Measurements from ENCODE around the gene ZNF469.

The ZNF469 gene

DNA sequence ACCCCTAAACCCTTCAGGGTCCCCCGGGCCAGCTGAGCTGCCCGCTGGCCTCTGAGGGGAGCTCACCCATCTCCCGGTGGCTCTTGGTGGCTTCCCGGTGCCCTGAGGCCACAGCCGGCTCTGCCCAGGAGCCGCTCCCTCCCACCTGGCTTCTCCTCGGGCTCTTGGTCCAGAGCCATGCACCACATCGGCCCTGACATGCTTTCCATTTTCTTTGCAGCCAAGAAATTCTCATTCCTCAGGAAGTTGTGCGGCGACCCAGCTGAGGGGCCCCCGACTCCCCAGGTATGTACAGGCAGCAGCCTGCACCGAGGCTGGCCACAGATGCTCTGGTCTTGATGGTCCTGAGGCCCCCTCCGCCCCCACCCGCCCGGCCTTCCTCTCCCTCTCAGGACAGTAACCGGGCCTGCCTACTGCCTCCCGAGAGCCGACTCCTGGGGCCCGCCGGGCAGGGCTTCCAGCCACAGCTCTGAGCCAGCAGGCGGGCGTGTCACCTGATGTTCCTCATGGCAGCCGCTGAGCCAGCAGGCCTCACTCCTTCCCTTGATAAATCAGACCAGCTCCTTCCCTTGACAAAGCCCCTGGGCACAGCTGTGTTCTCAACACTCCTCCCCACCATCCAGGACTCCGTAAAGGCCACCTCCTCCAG lies 42.0 kb downstream of the ZNF469 start:
- H3K79me2 ChIP-seq (ENCODE audit: control insufficient read depth, insufficient read depth, low read length, unreplicated experiment) = no peaks in the 10 kb centered on the region
- no peak overlapping the region for H3K4me3 ChIP-seq (ENCODE audit: low read depth, low read length)
- H3K27ac ChIP-seq (ENCODE audit: low read depth, low read length) = no peak overlapping the region
- H3K4me1 ChIP-seq (ENCODE audit: control insufficient read depth, insufficient read depth, low read length, unreplicated experiment) = no peaks in the 10 kb centered on the region
- H3K36me3 ChIP-seq (ENCODE audit: insufficient read depth, low read length) = no peaks in the 10 kb centered on the region
- H3K27me3 ChIP-seq (ENCODE audit: insufficient read depth, low read length) = no peaks in the 10 kb centered on the region
- no peak overlapping the region for H2AFZ ChIP-seq (ENCODE audit: low read length, unreplicated experiment)

DNA sequence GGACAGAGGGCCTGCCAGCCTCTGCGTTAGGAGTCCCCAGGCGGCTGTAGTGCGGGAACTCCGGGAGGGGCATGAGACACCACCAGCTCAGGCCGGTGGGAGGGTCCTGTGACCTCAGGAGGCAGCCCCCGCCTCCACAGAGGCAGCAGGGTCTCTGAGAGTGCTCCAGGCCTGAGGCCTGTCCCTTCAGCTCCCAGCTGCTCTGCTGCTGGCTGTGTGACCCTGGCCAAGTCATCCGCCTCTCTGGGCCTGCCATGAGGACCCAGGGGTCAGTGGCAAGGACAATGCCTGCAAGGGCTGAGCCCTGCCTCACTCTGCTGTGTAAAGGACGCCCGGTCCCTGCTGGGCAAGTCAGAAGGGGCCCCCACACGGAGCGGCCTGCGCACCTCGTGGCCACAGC lies 43.3 kb downstream of the ZNF469 start:
- H2AFZ ChIP-seq (ENCODE audit: low read length, unreplicated experiment) = no peak overlapping the region
- no peaks in the 10 kb centered on the region for H3K36me3 ChIP-seq (ENCODE audit: insufficient read depth, low read length)
- H3K27ac ChIP-seq (ENCODE audit: low read depth, low read length) = no peak overlapping the region
- no peaks in the 10 kb centered on the region for H3K4me1 ChIP-seq (ENCODE audit: control insufficient read depth, insufficient read depth, low read length, unreplicated experiment)
- no peaks in the 10 kb centered on the region for H3K79me2 ChIP-seq (ENCODE audit: control insufficient read depth, insufficient read depth, low read length, unreplicated experiment)
- H3K27me3 ChIP-seq (ENCODE audit: insufficient read depth, low read length) = no peaks in the 10 kb centered on the region
- no peak overlapping the region for H3K4me3 ChIP-seq (ENCODE audit: low read depth, low read length)

DNA sequence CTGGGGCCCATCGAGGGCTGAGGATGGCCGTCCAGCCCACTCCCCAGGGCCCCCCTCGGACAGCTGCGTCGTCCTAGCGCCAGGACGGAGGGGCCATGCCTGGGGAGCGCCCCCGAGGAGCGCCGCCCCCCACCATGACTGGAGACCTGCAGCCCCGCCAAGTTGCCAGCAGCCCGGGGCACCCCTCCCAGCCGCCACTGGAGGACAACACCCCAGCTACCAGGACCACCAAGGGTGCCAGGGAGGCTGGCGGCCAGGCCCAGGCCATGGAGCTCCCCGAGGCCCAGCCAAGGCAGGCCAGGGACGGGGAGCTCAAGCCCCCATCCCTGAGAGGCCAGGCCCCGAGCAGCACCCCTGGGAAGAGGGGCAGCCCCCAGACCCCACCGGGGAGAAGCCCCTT lies 44.6 kb downstream of the ZNF469 start:
- no peaks in the 10 kb centered on the region for H3K79me2 ChIP-seq (ENCODE audit: control insufficient read depth, insufficient read depth, low read length, unreplicated experiment)

DNA sequence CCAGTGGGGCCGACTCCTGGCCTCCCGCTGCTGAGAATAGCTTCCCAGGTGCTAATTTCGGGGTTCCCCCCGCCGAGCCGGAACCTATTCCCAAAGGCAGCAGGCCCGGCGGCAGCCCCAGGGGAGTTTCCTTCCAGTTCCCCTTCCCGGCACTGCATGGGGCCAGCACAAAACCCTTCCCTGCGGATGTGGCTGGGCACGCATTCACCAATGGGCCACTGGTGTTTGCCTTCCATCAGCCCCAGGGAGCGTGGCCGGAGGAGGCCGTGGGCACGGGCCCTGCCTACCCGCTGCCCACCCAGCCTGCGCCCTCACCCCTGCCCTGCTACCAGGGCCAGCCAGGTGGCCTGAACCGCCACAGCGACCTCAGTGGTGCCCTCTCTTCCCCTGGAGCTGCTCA lies 45.4 kb downstream of the ZNF469 start:
- Histone ChIP-seq H3K27ac (ENCODE audit: low read depth, low read length) (no peak overlapping the region), H3K79me2 (ENCODE audit: control insufficient read depth, insufficient read depth, low read length, unreplicated experiment) (no peaks in the 10 kb centered on the region), H2AFZ (ENCODE audit: low read length, unreplicated experiment) (no peak overlapping the region), H3K36me3 (ENCODE audit: insufficient read depth, low read length) (no peaks in the 10 kb centered on the region), H3K4me3 (ENCODE audit: low read depth, low read length) (no peak overlapping the region), H3K27me3 (ENCODE audit: insufficient read depth, low read length) (no peaks in the 10 kb centered on the region), H3K4me1 (ENCODE audit: control insufficient read depth, insufficient read depth, low read length, unreplicated experiment) (no peaks in the 10 kb centered on the region)

More for the DNA sequence above, 44.6 kb downstream of the ZNF469 start:
- Histone ChIP-seq H3K27me3 (ENCODE audit: insufficient read depth, low read length) (no peaks in the 10 kb centered on the region), H3K4me1 (ENCODE audit: control insufficient read depth, insufficient read depth, low read length, unreplicated experiment) (no peaks in the 10 kb centered on the region), H3K36me3 (ENCODE audit: insufficient read depth, low read length) (no peaks in the 10 kb centered on the region), H3K4me3 (ENCODE audit: low read depth, low read length) (no peak overlapping the region), H2AFZ (ENCODE audit: low read length, unreplicated experiment) (no peak overlapping the region), H3K27ac (ENCODE audit: low read depth, low read length) (no peak overlapping the region)

DNA sequence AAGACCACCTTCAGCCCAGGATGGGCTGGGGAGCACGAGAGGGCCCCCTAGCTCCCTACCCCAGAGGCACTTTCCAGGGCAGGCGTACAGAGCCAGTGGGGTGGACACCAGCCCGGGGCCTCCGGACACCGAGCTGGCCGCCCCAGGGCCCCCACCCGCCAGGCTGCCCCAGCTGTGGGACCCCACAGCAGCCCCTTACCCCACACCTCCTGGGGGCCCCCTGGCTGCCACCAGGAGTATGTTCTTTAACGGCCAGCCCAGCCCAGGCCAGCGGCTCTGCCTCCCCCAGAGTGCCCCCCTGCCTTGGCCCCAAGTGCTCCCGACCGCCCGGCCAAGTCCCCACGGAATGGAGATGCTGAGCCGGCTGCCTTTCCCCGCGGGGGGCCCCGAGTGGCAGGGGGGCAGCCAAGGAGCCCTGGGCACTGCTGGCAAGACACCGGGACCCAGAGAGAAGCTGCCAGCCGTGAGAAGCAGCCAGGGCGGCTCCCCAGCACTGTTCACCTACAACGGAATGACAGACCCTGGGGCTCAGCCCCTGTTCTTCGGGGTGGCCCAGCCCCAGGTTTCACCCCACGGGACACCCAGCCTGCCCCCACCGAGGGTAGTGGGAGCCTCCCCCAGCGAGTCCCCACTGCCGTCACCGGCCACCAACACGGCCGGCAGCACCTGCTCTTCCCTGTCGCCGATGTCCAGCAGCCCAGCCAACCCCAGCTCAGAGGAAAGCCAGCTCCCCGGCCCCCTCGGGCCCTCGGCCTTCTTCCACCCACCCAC lies 46.0 kb downstream of the ZNF469 start:
- Histone ChIP-seq H3K27ac (ENCODE audit: low read depth, low read length) (no peak overlapping the region), H3K4me3 (ENCODE audit: low read depth, low read length) (no peak overlapping the region), H3K27me3 (ENCODE audit: insufficient read depth, low read length) (no peaks in the 10 kb centered on the region), H3K36me3 (ENCODE audit: insufficient read depth, low read length) (no peaks in the 10 kb centered on the region), H2AFZ (ENCODE audit: low read length, unreplicated experiment) (no peak overlapping the region), H3K4me1 (ENCODE audit: control insufficient read depth, insufficient read depth, low read length, unreplicated experiment) (no peaks in the 10 kb centered on the region), H3K79me2 (ENCODE audit: control insufficient read depth, insufficient read depth, low read length, unreplicated experiment) (no peaks in the 10 kb centered on the region)

DNA sequence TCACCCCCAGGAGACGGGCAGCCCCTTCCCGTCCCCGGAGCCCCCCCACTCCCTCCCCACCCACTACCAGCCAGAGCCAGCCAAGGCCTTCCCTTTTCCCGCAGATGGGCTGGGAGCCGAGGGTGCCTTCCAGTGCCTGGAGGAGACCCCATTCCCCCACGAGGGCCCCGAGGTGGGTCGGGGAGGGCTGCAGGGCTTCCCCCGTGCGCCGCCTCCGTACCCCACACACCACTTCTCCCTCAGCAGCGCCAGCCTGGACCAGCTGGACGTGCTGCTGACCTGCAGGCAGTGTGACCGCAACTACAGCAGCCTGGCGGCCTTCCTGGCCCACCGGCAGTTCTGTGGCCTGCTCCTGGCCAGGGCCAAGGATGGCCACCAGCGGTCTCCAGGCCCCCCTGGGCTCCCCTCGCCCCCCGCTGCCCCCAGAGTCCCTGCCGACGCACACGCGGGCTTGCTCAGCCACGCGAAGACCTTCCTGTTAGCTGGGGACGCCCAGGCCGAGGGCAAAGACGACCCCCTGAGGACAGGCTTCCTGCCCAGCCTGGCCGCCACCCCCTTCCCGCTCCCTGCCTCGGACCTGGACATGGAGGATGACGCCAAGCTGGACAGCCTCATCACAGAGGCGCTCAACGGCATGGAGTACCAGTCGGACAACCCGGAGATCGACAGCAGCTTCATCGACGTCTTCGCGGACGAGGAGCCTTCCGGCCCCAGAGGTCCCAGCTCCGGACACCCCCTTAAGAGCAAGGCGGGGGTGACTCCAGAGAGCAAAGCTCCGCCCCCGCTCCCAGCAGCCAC lies 46.8 kb downstream of the ZNF469 start:
- Histone ChIP-seq H2AFZ (ENCODE audit: low read length, unreplicated experiment) (no peak overlapping the region), H3K79me2 (ENCODE audit: control insufficient read depth, insufficient read depth, low read length, unreplicated experiment) (no peaks in the 10 kb centered on the region), H3K36me3 (ENCODE audit: insufficient read depth, low read length) (no peaks in the 10 kb centered on the region), H3K4me3 (ENCODE audit: low read depth, low read length) (no peak overlapping the region), H3K27ac (ENCODE audit: low read depth, low read length) (no peak overlapping the region), H3K27me3 (ENCODE audit: insufficient read depth, low read length) (no peaks in the 10 kb centered on the region), H3K4me1 (ENCODE audit: control insufficient read depth, insufficient read depth, low read length, unreplicated experiment) (no peaks in the 10 kb centered on the region)

DNA sequence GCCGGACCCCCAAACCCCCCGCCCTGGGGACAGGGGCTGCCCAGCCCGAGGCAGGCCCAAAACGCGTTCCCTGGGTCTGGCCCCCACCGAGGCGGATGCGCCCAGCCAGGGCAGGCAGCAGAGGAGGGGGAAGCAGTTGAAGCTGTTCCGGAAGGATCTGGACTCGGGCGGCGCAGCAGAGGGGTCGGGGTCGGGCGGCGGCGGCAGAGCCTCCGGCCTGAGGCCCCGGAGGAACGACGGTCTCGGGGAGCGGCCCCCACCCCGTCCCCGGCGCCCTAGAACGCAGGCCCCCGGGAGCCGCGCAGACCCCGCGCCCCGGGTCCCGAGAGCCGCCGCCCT lies 47.4 kb downstream of the ZNF469 start:
- Histone ChIP-seq H3K27ac (ENCODE audit: low read depth, low read length) (no peak overlapping the region), H3K27me3 (ENCODE audit: insufficient read depth, low read length) (no peaks in the 10 kb centered on the region), H3K4me3 (ENCODE audit: low read depth, low read length) (no peak overlapping the region), H3K4me1 (ENCODE audit: control insufficient read depth, insufficient read depth, low read length, unreplicated experiment) (no peaks in the 10 kb centered on the region), H3K79me2 (ENCODE audit: control insufficient read depth, insufficient read depth, low read length, unreplicated experiment) (no peaks in the 10 kb centered on the region), H2AFZ (ENCODE audit: low read length, unreplicated experiment) (no peak overlapping the region), H3K36me3 (ENCODE audit: insufficient read depth, low read length) (no peaks in the 10 kb centered on the region)

DNA sequence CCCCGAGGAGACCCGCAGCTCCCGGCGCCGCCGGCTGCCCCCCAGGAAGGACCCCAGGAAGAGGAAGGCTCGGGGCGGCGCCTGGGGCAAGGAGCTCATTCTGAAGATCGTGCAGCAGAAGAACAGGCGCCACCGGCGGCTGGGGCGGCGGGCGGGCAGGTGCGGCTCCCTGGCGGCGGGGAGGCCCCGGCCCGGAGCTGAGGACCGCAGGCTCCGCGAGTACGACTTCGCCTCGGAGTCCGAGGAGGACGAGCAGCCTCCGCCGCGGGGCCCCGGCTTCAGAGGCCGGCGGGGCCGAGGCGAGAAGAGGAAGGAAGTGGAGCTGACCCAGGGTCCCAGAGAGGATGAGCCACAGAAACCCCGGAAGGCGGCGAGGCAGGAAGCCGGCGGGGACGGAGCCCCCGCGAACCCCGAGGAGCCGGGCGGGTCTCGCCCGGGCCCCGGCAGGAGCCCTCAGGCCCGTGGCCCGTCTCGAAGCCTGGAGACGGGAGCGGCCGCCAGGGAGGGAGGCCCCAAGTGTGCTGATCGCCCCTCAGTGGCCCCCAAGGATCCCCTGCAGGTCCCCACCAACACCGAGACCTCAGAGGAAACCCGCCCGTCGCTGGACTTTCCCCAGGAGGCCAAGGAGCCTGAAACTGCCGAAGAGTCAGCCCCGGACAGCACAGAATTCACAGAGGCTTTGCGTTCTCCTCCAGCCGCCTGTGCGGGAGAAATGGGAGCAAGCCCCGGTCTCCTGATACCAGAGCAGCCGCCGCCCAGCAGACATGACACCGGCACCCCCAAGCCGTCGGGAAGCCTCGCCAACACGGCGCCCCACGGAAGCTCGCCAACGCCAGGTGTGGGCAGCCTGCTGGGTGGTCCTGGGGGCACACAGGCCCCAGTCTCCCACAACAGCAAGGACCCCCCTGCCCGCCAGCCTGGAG lies 48.0 kb downstream of the ZNF469 start:
- Histone ChIP-seq H2AFZ (ENCODE audit: low read length, unreplicated experiment) (no peak overlapping the region), H3K79me2 (ENCODE audit: control insufficient read depth, insufficient read depth, low read length, unreplicated experiment) (no peaks in the 10 kb centered on the region), H3K4me3 (ENCODE audit: low read depth, low read length) (no peak overlapping the region), H3K4me1 (ENCODE audit: control insufficient read depth, insufficient read depth, low read length, unreplicated experiment) (no peaks in the 10 kb centered on the region), H3K27ac (ENCODE audit: low read depth, low read length) (no peak overlapping the region), H3K27me3 (ENCODE audit: insufficient read depth, low read length) (no peaks in the 10 kb centered on the region), H3K36me3 (ENCODE audit: insufficient read depth, low read length) (no peaks in the 10 kb centered on the region)

DNA sequence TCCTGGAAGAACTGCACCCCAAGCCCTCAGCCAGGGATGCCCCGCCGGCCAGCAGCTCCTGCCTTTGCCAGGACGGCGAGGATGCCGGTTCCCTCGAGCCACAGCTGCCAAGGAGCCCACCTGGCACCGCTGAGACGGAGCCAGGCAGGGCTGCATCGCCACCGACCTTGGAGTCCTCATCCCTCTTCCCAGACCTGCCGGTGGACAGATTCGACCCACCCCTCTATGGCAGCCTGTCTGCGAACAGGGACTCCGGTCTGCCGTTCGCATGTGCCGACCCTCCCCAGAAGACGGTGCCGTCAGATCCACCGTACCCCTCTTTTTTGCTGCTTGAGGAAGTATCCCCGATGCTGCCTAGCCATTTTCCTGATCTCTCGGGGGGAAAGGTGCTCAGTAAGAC lies 48.9 kb downstream of the ZNF469 start:
- H3K36me3 ChIP-seq (ENCODE audit: insufficient read depth, low read length) = no peaks in the 10 kb centered on the region
- no peak overlapping the region for H2AFZ ChIP-seq (ENCODE audit: low read length, unreplicated experiment)
- no peaks in the 10 kb centered on the region for H3K4me1 ChIP-seq (ENCODE audit: control insufficient read depth, insufficient read depth, low read length, unreplicated experiment)
- H3K79me2 ChIP-seq (ENCODE audit: control insufficient read depth, insufficient read depth, low read length, unreplicated experiment) = no peaks in the 10 kb centered on the region
- H3K4me3 ChIP-seq (ENCODE audit: low read depth, low read length) = no peak overlapping the region
- no peak overlapping the region for H3K27ac ChIP-seq (ENCODE audit: low read depth, low read length)
- H3K27me3 ChIP-seq (ENCODE audit: insufficient read depth, low read length) = no peaks in the 10 kb centered on the region

DNA sequence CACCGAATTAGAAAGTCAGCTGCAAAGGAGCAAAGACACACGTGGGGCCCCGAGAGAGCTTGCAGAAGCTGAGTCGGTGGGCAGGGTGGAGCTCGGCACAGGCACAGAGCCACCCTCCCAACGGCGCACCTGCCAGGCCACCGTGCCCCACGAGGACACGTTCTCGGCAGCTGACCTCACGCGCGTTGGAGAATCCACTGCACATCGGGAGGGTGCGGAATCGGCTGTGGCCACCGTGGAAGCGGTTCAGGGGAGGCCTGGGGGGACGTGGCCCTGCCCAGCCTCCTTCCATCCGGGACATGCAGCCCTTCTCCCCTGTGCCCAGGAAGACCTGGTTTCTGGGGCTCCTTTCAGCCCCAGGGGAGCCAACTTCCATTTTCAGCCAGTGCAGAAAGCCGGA lies 49.4 kb downstream of the ZNF469 start:
- Histone ChIP-seq H3K27ac (ENCODE audit: low read depth, low read length) (no peak overlapping the region), H3K79me2 (ENCODE audit: control insufficient read depth, insufficient read depth, low read length, unreplicated experiment) (no peaks in the 10 kb centered on the region), H2AFZ (ENCODE audit: low read length, unreplicated experiment) (no peak overlapping the region), H3K4me1 (ENCODE audit: control insufficient read depth, insufficient read depth, low read length, unreplicated experiment) (no peaks in the 10 kb centered on the region), H3K4me3 (ENCODE audit: low read depth, low read length) (no peak overlapping the region), H3K27me3 (ENCODE audit: insufficient read depth, low read length) (no peaks in the 10 kb centered on the region), H3K36me3 (ENCODE audit: insufficient read depth, low read length) (no peaks in the 10 kb centered on the region)
